HG03378 (cell line): ENCODE measurements around the gene ANTKMT.

ENCODE experiments used
- ATAC-seq: cut with Tn5 transposase; IDR thresholded peaks from one replicate; pipeline ENCODE4 v1.9.1; 2021; ENCODE audit warnings: mild to moderate bottlenecking, moderate library complexity; ENCODE audit not compliant: unreplicated experiment

The ANTKMT gene

DNA sequence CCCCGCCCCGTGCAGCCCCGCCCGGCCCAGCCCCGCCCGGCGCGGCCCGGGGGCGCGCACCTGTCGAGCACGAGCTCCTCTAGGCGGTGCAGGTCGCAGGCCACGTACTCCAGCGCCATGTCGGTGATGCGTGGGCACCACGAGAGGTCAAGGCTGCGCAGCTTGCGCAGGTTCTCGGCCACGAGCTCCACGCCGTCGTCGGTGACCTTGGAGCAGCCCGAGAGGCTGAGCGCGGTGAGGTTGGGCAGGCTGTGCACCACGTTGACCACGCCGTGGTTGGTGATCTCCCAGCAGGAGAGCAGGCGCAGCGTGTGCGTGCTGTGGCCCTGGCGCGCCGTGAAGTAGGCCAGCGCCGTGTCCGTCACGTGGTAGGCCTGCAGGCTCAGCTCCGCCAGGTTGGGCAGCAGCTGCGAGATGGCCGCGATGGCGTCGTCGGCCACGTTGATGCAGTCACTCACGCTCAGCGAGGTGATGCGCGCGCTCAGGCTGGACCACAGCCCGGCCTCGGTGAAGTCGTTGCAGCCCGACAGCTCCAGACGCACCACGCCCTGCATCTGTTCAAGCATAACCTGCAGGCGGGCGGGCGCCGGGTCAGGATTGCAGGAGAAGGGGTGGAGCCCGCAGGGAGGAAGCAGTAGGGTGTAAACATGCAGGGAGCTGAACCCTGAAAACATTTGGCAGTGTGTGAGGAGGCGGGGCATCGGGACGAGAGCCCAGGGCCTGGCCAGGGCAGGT is 25.4 kb upstream of the ANTKMT start:
- no peak for ATAC-seq

DNA sequence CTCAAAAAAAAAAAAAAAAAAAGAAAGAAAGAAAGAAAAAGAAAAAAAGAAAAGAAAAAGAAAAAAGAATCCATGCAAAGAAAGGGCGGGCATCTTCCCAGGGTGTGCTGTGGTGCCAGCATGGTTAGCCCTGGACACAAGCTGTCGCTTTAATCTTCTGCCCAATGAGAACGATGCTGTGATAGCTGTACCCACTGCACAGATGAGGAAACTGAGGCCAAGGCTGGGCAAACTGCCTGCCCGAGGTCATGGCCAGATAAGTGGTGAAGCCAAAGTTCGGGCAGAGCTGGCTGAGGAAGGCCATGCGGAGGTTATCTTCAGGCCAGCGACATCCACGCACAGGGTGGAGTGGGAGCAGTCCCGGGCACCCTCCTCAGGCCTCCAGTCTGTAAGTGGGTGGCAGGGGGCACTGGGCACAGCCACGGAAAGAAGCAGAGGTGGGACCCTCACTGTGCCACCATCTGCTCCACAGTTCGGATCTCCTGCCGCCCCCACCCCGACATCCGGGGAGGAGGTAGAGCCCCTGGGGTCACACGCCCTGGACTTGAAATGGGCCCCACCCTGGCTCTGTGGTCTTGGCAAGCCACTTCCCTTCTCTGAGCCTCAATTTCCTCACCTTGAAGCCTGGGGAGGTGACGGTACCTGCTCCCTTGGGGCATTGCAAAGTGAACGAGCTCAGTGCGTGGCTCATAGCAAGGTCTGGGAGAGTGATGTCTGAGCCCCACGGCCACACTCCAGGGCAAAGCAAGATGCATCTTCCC is 21.9 kb upstream of the ANTKMT start:
- ATAC-seq, result no peak

DNA sequence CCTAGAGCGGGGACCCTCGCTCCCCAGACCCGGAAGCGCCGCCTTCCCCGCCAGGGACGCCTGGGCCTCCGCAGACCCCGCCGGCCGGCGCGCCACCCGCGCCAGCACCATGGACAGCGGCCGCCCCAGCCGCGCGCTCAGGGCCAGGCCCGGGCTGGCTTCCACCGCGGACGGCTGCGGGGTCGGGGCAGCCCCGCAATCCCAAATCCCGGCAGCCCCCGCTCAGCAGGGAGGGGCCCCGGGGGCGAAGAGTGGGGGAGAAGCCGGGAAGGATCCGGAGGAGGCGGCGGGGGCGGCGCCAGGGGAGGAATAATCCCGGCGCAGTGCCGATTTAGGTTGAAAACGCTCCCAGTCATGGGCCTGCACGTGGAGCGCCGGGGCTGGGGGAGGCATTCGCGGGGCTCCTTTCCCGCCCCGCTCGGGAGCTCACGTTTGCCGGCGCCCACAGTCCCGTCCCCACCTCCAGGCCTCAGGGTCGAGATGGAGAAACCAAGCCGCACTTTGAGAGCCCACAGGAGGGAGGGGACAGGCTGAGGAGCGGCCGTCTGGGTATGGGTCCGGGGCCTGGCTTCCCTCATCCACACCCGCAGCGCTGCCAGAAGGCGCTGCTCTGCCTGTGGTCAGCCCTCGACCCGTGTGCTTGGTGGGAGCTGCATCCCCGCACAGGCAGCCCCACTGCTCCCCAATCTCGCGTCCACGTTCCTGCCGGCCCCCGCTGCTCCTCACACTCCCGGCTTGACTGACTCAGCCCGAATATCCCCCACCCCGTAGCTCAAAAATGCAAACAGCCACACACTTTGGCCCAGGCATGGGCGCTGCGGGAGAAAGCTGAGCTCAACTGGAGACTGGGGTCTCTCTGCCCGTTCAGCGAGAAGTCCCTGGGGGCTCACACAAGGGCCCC is 20.0 kb upstream of the ANTKMT start:
- ATAC-seq, result no peak

DNA sequence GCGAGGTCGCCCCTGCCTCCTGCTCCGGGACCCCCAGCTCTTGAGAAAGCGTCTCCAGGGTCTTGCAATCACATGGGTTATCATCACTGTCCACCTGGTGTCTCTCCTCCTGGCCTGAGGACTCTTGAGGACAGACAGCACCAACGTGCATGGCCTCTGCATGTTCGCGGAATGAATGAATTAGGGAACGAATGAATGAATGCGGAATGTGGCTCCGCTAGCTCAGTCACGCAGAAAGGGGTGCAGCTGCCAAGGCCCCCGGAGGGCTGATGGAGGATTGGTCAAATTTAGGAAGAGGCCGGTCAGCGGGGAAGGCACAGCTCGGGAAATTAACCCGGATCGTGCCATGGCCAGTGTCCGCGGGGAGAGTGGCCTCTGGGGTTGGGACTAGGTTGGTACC is 18.6 kb upstream of the ANTKMT start:
- ATAC-seq, result no peak

DNA sequence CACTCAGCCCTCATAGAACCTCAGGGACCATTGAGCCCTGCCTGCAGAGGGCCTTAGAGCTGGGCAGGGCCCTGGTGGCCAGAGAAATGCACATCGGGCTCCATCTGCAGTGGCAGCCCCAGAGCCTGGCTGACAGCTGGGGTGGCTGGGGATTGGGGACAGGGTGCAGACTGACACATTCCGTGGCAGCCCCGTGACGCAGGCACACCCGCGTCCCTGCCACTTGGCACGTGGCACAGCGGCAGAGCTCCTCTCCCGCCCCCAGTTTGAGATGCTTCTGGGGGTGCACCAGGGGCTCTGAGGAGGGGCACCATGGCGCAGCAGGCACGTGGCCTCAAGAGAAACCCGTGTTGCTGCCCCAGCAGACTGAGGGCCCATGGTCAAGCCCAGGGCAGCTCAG is 17.5 kb upstream of the ANTKMT start:
- no peak for ATAC-seq

DNA sequence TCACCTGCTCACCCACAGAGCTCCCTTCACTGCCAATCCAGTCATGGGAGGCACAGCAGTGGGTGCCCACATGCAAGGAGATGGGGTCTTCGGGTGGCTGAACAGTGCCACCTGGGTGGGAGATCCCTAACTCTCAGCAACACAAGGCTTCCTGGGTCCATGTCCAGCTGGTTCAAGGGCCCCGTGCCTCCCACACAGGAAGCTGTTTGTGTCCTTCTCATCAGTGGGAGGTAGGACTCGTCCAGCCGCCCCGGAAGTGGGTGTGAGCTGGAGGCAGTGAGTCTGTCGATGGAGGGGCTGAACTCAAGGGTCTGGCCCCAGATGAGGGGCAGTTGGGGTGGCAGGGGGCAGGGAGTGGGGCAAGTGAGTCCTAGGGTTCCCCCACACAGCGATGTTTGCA is 16.9 kb upstream of the ANTKMT start:
- no peak for ATAC-seq

DNA sequence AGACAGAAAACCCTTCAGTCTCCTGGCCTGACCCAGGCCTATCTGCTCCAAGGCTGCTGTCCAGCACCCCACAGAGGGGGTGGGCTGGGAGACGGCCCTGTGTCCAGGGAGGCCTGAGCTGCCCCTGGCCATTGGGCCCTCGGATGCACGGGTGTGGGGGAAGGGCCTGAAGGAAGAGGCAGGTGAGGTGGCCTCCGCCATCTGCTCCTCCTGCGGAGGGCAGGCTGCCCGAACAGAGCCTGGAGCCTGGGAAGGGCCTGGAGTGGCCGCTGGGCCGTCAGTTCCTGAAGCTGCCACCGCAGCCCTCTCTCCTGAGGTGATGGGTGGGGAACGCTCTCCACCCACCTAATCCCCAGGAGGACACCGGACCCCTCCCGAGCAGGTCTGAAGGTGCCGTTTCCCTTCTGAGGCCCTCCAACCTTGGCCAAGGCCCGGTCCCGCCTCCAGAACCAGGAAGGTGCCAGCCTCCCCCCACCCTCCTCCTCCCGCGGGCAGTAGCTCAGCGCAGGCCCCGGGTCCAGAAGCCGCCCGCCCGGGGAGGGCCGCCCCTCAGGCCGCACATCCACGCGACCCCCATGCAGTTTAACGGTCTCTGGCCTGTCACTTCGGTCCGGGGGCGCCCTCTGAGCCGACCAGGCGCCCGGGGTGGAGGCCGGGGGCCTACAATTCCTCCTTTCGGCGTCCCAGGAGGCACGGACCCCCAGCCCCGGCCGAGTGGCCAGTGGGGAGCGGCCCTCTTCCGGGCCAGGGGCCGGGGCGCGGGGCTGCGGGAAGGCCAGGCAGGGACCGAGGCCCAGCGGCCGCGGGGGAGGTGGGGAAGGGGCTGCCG is 16.2 kb upstream of the ANTKMT start:
- ATAC-seq, result no peak

DNA sequence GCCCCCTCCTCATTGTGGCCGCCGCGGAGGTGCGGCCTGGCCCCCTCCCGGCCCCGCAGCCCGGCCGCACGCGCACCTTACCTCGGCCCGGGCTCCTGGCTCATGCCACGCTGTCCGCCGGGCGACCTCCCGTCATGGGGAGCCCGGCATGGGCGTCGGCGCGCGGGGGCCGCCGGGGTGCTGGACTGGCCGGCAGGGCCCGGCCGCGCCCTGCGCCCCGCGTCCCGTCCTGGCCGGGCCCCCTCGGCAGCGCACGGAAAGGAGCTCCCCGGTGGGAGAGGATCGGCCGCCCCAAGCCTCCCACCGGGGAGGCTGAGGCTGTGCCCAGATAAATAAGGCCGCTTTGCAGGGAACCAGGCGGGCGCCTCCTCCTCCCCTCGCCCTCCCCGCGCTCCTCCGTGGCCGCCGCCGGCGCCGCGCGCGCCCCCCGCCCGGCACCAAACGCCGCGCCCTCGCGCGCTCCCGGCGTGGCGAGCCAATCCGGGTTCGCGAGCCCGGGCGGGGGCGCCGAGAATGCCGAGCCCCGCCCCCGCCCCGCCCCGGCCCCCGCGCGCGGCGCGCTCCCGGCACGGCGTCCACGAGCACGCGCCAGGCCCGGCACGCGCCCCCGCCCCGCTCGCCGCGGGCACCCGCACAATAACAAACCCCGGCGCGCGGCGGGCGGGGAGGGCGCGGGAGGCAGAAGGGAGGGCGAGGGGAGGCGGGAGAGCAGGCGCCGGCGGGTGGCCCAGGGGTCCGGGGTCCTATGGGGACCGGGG is 15.3 kb upstream of the ANTKMT start, which contains the start of gene FBXL16:
Gene FBXL16, minus strand, starts transcription at position 371 of the 758 bp plus-strand sequence. CDS start 8,396 bp downstream, outside the sequence.
- ATAC-seq, result no peak

DNA sequence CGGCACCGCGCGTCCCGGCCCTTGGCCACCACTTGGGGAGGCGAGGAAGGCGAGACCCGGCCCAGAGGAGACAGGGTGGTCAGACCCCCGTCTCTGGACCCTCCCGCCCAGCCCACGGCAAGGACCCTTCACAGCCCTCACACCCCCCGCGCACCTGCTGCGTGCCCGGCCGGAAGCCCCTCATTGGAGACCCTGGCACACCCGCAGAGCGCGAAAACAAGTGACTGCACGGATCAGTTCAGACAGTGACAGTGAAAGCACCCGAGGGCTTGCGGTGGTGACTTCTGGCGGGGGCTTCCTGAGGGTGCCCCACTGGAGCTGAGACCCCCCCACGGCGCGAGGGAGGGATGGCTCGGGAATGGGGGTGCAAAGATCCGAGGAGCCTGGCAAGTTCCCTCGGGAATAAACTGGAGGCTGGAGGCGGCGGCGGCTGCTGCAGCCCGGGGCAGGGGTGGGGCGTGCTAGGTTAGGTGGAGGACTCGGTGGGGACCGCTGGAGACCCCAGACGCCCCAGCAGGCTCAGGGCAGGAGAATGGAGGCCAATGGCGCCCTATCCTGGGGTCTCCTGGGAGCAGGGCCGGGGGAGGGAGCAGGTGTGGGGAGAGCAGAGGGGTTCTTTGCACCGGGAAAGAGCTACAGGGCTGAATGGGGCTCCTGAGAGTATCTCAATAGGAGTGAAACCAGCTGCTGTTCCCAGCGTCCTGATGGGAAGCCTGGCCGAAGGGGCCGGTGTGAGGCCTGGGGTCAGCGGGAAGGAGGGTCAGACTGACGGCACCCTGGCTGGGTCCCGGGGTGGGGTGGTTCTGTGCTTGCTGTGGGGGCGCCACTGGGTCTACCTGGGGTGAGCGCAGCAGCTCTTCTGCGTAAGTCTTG is 14.5 kb upstream of the ANTKMT start:
- ATAC-seq, result no peak

DNA sequence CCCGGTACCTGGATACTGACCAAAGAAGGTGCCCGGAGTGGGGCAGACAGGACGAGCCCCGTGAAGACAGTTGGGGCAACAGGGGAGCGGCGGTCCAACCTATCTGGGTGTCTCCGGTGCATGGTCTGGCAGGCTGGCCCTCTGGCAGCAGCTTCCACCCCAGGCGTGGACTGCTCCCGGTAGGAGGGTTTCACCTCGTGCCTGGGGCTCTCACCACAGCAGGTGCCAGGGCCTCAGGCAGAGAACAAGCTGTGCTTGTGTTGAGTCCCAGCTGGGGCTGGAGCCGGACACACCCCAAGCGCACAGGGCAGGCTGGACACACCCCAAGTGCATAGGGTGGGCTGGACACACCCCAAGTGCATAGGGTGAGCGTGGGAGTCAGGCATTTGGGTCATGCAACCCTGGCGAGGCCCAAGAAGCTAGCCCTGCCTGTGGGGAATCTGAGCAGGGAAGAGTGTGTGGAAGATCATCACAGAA is 13.8 kb upstream of the ANTKMT start:
- no peak for ATAC-seq

DNA sequence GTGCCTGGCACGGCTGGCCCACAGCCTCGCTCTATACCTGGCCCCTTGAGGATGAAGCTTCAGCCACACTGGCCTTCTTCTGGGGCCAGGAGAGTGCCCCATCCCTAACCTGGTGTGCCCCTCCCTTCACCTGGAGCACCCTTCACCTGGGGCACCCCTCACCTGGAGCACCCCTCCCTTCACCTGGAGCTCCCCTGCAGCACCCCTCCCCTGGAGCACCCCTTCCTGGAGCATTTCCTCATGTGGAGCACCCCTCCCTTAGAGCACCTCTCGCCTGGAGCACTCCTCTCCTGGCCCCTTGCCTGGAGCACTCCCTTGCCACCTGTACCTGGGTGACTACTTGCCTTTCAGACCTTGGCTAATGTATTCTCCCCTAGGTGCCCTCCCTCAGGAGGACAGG is 12.9 kb upstream of the ANTKMT start:
- ATAC-seq, result no peak

DNA sequence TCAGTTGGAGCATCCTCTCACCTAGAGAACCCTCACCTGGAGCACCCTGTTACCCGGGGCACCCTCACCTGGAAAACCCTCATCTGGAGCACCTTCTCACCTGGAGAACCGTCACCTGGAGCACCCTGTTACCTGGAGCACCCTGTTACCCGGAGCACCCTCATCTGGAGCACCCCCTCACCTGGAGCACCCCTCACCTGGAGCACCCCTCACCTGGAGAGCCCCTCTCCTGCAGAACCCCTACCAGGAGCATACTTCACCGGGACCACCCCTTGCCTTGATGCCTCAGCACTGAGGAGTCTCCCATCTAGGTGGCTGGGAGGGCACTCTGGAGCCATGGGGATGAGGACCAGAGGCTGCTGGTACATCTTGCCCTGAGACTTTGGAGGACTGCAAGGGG is 12.0 kb upstream of the ANTKMT start:
- ATAC-seq, result no peak

DNA sequence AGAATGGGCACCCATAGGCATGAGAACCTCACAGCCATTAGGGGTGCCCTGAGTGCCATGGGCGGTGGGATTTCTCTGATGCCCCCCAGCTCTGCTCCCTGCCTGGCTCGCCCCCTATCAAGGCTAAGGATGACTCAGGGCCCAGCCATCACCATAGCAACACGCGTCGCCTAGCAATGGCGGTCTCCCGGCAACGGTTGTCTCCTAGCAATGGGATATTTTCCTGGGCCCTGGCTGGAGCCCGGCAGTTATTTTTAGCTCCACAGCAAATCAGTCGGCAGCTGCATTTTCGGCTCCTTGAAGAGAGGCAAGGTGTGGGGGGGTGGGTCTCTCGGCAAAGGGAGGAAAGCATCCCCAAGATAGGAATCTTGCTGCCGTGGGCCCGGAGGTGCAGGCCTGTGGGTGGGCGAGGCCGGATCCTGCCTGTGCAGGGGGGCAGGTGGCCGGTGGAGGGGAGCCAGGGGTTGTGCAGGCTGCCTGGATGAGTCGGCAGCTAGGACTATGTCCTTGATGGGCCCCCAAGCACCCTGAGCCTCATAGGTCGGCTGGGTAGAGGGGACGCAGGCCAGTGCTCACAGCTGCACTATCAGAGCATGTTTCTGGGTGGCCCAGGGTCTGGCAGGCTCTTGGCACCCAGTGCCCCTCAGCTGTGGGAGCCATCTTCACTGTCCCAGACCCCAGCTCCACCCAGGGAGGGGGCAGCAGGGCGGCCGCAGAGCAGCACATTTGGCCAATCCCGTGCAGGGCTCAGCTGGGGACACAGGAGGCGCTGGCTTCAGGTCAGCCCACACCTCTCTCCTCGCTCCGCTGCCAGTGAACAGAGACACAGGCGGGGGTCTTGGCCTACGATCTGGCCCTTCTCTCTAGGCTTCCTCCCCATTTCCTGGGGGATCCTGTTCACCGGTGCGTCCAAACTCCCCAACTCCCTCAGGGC is 11.1 kb upstream of the ANTKMT start:
- ATAC-seq, result no peak

DNA sequence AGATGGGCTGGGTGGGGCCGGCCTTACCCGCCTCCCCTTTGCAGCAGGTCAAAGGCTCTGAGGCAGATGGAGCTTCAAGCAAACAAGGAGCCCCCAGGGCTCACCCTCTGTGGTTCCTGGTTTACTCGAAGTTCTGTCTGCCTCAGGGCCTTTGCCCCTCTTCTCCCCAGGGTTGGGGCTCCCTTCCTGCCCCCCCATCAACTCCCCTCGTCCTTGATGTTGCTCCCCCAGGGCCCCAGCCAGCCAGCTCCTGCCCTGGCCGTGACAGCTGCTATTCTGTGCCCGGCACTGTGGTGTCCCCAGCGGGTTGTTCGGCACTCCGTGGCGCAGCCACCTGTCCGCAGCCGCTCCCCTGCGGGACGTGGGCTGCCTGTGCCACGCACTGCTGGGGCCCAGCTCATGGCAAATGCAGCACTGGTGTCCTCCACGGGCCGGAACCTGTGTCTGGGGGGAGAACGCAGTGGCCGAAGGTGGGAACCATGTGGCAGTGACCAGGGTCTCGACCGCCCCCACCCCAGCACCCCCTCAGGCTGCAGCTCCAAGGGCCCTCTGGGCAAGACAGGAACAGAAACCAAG is 10.4 kb upstream of the ANTKMT start:
- no peak for ATAC-seq

DNA sequence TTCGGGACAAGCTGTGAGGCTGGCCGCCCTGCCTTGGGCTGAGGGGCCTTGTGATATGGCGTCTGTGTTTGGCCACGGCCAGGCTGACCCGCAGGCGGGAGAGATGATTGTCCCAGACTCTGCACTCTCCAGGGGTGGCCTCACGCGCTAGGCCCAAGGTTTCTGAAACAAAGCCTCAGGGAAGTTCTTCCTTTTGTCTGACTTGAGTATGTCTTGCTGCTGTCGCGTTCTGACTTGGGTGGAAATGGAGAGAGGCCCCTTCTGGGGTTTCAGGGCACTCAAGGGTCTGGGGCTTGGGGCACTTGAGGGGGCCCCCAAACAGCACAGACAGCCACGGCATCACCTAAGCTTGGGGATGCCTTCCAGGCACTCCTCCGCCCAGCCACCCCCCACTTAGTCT is 9.9 kb upstream of the ANTKMT start:
- no peak for ATAC-seq

DNA sequence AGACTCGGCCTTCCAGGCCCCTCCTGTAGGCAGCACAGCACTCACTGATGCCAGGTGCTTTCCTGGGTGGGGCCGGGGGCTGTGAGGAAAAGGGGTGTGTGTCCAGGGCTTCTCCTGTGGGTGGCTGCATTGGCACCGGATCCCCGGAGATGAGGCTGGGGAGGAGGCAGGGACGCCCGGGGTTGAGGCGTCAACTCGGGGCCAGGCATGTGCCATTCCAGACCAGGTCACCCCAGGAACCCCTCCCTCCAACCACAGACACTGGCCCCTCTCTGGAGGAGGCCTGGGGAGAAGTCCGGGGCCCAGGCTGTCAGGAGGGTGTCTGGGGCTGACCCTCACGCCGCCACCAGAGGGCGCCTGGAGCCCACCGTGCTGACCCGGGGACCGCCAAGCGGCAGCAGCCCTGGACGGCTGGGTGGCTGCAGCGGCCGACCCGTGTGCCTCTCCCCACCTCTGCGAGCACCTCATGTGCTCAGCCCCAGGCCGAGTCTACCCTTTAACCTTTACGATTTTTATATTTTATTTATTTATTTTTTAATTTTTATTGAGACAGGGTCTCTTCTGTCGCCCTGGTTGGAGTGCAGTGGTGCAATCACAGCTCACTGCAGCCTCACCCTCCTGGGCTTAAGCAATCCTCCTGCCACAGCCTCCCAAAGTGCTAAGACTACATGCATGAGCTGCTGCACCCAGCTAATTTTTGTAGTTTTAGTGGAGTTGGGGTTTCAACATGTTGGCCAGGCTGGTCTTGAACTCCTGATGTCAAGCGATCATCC is 9.2 kb upstream of the ANTKMT start:
- no peak for ATAC-seq
